GM18502 (cell line): ENCODE results near the gene HIPK1.
A peak's percentile ranks its signal among the peaks of the same experiment; 100 is the strongest.

Experiments
- ATAC-seq: cut with Tn5 transposase; IDR thresholded peaks from one replicate; pipeline ENCODE4 v1.9.1; 2021; ENCODE audit warnings: mild to moderate bottlenecking; ENCODE audit not compliant: unreplicated experiment, poor library complexity

The HIPK1 gene

GRCh38 chr1:113912594-113913311 is 16.4 kb upstream of the HIPK1 start:
- no peak for ATAC-seq

- no peak for ATAC-seq
These were observed 15.8 kb upstream of the HIPK1 start for GRCh38 chr1:113913312-113913668.

- no peak for ATAC-seq
These were observed 15.0 kb upstream of the HIPK1 start for GRCh38 chr1:113913887-113914664.

GRCh38 chr1:113916974-113917373 is 12.2 kb upstream of the HIPK1 start:
- no peak for ATAC-seq

GRCh38 chr1:113917400-113918082 is 11.6 kb upstream of the HIPK1 start:
- ATAC-seq, result no peak

GRCh38 chr1:113918243-113918642 is 10.9 kb upstream of the HIPK1 start:
- no peak for ATAC-seq

- no peak for ATAC-seq
These were observed 6.2 kb upstream of the HIPK1 start for GRCh38 chr1:113922957-113923356.

GRCh38 chr1:113924473-113924872 is 4.7 kb upstream of the HIPK1 start:
- no peak for ATAC-seq

- ATAC-seq, result peak; percentile 29
These were observed 765 bp upstream of the HIPK1 start for GRCh38 chr1:113928187-113928930.

- ATAC-seq, result peak; percentile 36
These were observed 800 bp downstream of the HIPK1 start for GRCh38 chr1:113929750-113930498.

- ATAC-seq, result peak; percentile 36
These were observed 1.5 kb downstream of the HIPK1 start for GRCh38 chr1:113930499-113931161.

GRCh38 chr1:113931451-113931851 is 2.3 kb downstream of the HIPK1 start:
- ATAC-seq, result no peak

- ATAC-seq, result no peak
These were observed 4.9 kb downstream of the HIPK1 start for GRCh38 chr1:113934006-113934405.

GRCh38 chr1:113934511-113935055 is 5.5 kb downstream of the HIPK1 start:
- ATAC-seq, result no peak

- no peak for ATAC-seq
These were observed 6.1 kb downstream of the HIPK1 start for GRCh38 chr1:113935176-113935575.

GRCh38 chr1:113935970-113936369 is 6.8 kb downstream of the HIPK1 start:
- no peak for ATAC-seq

GRCh38 chr1:113937146-113937545 is 8.0 kb downstream of the HIPK1 start:
- no peak for ATAC-seq

- ATAC-seq, result no peak
These were observed 9.1 kb downstream of the HIPK1 start for GRCh38 chr1:113938192-113938591.
